GM18861 (cell line): ENCODE results near the gene SLC47A2.
"Not testable (repeated sequence)": the region's sequence is repeated elsewhere in the genome, so short reads cannot be mapped to it uniquely, and the experiment has no call there.

Experiments
- ATAC-seq: cut with Tn5 transposase; IDR thresholded peaks from one replicate; pipeline ENCODE4 v1.9.1; 2021; ENCODE audit not compliant: unreplicated experiment

SLC47A2 gene

DNA sequence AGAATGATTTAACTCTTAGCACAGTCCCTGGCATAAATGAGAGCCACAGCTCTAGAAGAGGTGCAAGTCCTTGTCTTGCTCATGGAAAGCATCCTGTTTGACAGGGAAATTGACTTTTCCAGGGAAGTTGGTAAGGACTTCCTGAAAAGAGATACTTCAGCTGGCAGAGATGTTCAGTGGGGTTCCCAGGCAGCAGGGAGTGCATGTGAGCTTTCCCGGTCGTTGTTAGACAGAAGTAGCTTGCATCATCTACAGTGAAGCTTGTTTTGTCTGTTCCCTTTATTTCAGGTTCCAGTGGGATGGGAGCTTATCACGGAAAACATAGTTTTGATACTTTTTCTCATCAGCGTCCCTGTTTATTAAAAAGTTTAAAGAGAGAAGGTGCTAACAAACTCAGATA lies 45.0 kb downstream of the SLC47A2 start:
- ATAC-seq: no peak

DNA sequence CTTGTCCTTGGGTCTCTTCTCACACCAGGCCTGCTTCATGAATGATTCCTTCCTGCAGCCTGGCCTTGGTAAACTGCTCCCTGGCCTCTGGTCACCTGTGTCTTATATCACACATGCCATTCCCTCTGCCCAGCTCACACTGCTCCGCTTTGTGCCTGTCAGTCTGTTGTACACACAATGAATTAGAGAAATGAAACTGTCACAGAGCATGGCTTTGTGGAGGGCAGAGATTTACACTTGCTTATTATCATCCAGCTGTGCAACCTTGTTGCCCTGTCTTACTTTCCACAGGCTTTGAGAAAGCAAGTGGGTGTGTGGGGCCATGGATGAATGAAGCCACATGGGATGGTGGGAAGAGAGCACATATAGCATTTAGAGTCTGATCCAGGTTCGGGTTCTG lies 45.5 kb downstream of the SLC47A2 start:
- no peak for ATAC-seq

DNA sequence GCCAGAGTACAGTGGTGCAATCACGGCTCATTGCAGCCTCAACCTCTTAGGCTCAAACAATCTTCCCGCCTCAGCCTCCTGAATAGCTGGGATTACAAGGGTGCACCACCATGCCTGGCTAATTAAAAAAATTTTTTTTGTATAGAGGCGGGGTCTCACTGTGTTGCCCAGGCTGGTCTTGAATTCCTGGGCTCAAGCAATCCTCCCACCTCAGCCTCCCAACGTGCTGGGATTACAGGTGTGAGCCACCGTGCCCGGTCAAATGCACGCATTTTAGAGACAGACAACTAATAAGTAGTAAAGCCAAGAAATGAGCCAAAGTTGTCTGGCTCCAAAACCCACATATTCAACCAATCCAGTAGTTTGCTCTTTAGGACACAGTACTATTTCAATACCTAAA lies 46.7 kb downstream of the SLC47A2 start:
- ATAC-seq: not testable (repeated sequence)

DNA sequence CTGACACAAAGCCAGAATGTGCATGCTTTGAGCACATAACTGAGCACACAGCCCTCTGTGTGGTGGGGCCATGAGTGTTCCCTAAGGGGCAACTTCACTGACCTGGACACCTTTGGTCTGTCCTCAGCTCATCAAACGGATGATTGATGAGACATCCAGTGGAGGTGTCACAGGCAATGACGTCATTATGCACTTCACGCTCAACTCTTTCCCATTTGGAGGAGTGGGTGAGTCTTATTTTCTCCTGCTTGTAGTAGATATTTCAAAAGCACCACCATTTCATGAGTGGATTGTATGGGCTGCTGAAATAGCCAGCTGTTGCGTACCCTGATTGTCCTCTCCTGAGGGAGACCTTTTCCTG lies 51.6 kb downstream of the SLC47A2 start:
- no peak for ATAC-seq

DNA sequence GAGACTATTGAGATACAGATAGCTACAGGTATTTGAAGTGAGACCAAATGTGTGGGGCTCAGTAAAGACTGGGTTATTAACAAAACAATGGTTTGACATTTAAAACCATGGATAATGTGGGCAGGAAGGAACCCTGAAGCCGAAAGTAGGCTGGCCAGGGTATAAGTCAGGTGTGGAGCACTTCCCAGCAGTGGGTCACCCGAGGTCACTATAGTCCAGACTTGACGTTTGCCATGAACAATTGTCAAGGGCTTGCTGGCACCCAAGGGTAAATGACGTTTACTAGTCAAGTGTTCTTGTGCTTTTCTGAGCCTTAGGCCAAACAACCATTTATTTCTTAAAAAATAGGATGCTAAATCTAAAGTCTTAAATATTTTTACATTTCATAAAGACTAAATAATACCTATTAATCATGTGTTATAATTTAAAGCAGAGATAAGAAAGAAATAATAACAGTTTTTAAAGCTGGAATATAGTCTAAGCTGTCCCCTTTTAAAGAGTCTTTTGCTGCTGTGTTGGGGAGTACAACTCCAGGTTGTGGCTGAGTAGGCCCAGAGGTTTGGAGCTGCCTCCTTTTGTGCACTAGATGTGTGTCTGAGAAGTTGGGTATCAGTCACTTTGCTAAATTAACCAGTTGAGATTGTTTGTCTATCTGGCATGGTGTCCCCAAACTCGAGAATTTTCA lies 52.1 kb downstream of the SLC47A2 start:
- no peak for ATAC-seq

DNA sequence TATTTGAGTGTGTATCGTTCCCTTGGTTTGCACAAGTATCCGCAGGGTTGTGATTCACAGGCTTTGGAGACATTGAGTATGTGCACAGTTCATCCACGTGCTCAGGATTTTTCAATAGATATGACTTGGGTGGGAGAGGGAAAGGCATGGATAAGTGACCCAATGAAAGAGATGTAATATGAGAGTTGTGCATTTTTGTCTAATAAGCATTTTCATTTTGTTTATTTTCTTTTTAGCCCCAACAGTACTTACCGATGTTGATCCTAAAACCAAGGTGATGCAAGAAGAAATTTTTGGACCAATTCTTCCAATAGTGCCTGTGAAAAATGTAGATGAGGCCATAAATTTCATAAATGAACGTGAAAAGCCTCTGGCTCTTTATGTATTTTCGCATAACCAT lies 53.3 kb downstream of the SLC47A2 start:
- ATAC-seq: no peak

DNA sequence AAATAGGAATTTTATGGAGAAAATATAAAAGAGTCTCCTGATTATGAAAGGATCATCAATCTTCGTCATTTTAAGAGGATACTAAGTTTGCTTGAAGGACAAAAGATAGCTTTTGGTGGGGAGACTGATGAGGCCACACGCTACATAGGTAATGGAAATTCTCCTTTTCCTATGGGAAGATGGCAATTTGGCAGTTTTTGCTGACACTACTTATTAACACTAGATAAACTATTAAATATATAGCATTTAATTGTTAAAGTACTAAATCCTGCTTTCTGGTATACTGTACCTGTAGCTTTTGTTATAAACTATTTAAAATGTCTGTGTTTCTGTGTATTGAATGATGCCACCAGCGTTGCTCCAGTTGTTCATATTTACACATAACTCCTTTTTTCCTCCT lies 55.3 kb downstream of the SLC47A2 start:
- ATAC-seq: no peak

DNA sequence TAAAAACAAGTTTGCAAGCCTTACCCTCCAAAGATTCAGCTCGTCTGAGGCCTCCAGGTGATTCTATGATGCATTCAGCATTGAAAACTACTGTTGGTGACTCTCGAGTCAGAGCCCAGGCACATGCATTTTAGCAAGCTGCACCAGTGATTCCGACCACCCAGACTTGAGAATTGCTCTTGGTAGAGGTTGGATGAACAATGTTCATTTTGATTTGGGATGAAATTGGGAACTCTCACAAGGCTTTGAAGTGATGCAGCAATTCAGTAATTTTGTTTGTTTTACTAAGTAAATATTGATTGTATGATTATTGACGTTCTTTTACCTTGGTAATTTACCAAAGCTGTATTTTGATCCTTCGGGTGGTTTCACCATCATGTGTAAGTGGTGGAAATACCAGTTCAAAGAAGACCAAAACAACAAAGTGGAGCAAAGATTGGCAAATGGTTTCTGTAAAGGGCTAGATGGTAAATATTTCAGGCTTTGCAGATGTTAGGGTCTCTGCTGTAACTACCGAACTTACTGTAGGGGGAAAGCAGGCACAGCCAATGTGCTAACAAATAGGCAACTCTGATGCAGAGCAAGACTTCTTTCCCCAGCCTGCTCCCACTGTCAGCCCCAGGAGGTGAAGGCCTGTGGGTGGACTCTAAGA lies 56.0 kb downstream of the SLC47A2 start:
- ATAC-seq: no peak

DNA sequence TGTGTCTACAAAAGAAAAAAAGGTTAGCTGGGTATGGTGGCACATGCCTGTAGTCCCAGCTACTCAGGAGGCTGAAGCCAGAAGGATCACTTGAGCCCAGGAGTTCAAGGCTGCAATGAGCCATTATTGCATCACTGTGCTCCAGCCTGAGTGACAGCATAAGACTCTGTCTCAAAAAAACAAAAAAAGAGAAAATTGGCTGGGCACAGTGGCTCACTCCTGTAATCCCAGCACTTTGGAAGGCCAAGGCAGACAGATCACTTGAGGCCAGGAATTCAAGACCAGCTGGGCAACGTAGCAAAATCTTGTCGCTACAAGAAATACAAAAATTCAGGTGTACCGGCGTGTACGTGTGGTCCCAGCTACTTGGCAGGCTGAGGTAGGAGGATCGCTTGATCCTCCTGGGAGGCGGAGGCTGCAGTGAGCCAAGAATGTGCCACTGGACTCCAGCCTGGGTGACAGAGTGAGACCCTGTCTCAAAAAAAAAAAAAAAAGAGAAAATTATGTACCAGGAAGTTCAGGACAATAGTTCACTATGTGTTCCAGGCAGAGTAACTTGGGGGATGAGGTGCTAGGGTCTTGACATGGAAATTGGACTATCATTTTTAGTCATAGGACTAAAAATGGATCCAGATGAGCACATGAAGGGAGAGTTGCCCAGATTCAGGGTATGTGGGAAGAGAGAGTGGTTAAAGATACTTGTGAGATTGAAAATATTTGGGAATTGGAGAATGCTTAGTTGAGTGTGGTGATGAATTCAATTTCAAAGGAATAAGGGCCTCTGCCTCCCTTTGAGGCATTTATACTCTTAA lies 56.8 kb downstream of the SLC47A2 start:
- no peak for ATAC-seq

DNA sequence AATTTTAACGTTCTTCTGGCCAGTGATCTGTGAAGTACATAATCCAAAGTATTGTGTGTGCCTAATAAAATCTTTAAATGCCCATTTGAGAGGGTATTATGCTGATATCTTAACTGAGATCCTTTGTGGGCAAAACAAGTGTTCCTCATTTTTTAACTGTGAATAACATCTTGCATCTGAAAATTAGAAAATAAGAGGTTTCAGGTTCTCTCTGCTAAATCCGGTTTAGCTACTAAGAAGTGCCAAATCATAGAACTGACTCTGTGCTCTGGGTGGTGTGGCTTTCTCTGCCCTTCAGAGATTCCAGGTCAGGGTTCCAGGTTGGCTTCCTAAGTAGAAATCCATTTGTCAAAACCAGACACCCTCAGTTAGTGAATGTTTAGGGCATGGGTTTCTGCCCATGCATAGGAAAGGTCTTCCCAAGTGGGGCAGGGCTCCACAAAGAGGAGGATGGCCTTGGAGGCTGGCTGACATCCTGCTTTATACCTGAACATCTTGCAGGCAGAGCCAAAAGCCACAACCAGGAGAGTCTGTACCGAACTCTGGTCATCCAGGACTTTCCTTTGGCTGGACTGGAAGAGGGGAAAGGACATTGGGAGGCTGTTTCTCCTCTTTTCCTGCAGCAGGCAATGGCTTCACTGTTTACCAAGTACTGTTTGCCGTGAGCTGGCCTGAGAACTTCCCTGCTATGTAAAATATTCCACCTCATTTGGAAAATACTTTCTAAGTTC lies 59.4 kb downstream of the SLC47A2 start:
- no peak for ATAC-seq

DNA sequence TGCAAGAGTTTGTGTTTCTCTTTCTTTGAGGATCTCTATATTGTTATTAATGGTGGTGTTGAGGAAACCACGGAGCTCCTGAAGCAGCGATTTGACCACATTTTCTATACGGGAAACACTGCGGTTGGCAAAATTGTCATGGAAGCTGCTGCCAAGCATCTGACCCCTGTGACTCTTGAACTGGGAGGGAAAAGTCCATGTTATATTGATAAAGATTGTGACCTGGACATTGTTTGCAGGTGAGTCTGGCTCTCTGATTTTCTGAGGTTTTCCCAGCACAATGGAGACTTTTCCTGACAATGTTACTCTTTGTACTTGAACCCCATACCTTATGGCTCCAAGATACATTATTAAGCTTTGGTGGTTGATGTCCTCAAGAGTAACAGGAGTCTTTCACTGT lies 60.0 kb downstream of the SLC47A2 start:
- ATAC-seq: no peak

DNA sequence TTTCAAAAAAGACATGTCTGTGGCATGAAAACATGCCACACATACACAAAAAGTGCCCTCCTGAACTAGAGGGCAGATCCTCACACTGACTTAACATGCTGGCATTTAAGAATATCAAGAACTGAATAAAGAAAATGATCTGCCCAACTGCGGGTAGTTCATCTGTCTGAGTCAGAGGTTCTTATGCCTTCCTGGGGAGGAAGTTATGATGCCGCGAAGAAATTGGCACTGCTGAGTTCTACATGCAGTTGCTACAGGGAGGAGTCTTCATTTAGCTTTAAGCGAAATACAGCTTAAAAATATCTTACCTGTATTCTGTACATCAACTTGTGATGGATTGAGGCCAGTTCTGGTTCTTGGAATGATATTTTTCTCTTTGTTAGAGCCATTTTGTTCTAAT lies 61.5 kb downstream of the SLC47A2 start:
- no peak for ATAC-seq

DNA sequence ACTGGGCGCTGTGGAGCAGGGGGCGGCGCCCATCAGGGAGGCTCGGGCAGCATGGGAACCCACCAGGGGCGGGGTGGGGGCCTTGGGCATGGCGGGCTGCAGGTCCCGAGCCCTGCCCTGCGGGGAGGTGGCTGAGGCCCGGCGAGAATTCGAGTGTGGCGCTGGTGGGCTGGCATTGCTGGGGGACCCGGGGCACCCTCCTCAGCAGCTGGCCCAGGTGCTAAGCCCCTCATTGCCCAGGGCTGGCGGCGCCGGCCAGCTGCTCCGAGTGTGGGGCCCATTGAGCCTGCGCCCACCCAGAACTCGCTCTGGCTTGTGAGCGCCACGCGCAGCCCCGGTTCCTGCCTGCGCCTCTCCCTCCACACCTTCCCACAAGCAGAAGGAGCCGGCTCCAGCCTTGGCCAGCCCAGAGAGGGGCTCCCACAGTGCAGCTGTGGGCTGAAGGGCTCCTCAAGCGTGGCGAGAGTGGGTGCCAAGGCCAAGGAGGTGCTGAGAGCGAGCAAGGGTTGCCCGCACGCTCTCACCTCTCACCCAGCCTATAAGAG lies 62.0 kb downstream of the SLC47A2 start:
- ATAC-seq: no peak

DNA sequence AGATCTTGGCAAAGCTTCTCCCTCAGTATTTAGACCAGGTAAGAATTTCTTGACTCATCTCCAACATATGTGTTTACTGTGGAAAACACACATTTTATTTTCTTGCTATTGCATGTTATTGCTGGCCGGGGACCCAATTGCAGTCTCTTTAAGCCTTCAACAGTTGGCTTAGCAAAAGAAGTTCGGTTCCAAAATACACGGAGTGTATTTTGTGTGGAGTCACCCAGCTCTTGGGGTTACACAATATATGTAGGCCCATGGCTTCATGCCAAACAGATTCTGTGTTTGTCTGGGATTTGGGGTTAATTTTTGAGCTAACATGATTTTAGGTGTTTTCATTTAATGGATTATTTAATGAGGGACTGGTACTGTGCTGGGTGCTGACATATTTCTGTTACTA lies 63.8 kb downstream of the SLC47A2 start:
- no peak for ATAC-seq

DNA sequence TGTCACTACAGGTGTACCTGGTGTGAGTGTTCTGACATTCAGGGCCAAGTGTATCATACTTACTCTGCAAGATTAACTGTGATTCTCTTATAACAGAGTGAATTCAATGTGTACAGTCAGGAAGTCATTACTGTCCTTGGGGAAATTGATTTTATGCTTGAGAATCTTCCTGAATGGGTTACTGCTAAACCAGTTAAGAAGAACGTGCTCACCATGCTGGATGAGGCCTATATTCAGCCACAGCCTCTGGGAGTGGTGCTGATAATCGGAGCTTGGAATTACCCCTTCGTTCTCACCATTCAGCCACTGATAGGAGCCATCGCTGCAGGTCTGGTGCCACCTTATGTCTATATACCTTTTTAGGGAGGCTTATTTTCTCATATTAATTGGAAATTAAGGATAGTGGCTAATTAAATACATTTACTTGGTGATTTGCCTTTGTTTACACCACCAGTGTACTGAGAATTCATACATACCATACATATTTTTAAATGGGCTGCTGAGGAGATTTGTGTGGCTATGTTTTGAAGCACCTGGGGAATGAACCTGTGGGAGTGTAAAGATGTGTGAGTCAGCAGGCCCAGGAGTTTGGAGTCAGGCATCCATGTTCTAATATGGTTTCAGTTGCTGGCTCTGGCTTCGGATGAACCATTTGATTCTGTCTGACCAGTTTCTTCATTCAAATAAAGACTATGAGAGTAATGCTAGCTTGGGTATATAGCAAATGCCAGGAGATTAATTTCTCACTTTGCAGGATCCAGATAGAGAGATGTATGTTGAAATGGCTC lies 64.7 kb downstream of the SLC47A2 start:
- no peak for ATAC-seq

DNA sequence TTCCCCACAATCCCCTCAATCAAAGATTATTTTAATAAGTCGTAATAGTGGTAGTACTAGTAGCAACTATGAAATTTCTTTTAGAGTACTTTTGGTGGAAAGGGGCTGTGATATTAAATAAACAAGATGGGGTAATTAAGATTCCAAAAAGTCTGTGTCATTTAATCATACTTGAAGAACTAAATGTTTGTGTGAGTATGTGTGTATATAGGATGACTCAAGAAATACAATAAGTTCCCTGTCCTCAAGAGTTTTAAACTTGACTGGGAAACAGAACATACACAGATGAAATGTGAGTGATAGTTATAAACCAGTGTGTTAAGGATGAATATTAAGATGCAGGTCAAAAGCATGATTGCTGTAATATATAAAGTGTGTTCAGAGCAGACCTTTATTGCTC lies 65.6 kb downstream of the SLC47A2 start:
- ATAC-seq: no peak

DNA sequence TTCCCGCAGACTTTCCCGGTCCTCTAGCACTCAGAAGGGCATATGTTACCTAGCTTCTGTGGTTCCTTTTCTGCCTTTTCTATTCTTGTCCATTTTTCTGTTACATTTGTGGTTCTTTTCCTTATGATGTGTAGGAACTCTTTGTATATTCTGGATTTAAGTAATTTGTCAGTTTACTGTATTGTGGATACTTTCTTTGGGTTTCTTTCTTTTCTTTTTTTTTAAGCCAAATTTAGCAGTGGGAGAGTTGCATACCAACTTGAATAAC lies 67.2 kb downstream of the SLC47A2 start:
- ATAC-seq: no peak

DNA sequence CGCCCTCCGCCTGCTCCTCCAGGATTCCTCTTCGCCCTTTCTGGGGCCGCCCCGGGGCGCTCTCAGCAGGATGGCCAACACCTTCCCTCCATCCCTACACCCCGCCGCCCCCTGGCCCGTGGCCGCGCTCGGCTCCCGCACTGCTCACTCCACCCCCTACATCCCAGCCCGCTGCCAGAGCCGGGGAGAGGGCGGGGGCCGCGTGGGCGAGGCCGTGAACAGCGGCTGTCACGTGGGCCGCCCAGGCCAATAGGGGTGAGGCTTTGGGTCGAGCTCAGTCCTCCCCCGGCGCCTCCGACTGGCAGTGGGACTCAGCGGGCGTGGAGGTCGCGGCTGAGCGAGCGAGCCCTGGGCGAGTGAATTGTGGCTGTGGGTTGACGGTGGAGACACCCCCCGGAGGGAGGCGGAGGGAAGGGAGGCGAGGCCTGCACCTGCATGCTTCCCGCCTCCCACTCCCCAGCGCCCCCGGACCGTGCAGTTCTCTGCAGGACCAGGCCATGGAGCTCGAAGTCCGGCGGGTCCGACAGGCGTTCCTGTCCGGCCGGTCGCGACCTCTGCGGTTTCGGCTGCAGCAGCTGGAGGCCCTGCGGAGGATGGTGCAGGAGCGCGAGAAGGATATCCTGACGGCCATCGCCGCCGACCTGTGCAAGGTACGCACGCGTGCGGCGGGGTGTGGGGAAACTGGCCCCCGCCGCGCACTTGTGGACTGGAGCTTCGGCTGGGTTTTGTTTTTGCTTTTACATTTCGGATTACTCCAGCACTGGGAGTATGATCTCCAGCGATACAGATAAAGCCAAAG lies 67.7 kb downstream of the SLC47A2 start, which contains the start of gene ALDH3A2:
TSS of gene ALDH3A2 (plus strand) at position 277 of the 799 bp plus-strand sequence. CDS start at position 498, 221 bp downstream.
- ATAC-seq: peak; percentile 82

DNA sequence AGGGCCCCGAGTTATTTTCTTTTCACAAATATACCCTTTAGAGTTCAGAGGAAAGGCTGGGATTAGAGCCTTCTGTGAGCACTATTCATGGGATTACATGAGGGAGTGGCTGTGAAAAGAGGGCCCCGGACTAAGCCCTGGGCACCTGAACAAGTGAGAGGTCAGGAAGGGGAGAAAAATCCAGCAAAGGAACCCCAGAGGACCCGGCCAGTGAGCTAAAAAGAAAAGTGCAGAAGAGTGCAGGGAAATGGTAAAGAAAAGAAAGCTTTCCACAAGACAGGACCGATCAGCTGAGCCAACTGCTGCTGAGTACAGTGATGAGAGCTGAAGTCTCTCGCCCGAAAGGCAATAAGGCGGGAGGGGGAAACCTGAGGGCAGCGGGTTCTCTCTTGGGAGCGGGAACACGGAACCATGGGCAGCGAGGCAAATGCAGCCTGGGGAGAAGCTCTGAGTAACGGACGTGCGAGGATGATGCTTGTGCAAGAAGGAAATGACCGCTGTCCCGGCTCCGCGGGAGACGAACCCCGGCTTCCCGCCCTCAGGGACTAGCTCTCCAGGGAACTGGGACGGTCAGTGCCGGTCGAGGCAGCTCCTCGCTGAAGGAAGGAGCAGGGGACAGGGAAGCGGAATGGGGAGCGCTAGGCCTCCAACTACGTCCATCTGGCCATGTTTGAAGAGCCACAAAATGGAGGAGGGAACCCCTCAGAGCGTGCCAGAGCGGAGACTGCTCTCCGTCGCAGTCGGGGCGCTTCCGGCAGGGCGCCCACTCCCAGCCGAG lies 68.5 kb downstream of the SLC47A2 start:
- ATAC-seq: peak; percentile 16
